GM21723 (cell line): ENCODE data around the gene FAM221B.

Source experiments
- ATAC-seq: cut with Tn5 transposase; IDR thresholded peaks from one replicate; pipeline ENCODE4 v1.9.1; 2021; ENCODE audit warnings: mild to moderate bottlenecking, moderate library complexity; ENCODE audit not compliant: unreplicated experiment

FAM221B gene

GRCh38 chr9:35792024-35792813, 36.3 kb downstream of the FAM221B start:
- ATAC-seq, result no peak

- ATAC-seq, result no peak
Observed at GRCh38 chr9:35791297-35791921, 37.1 kb downstream of the FAM221B start, which contains the start of gene NPR2. Gene NPR2 (plus strand): TSS chr9:35791591. CDS start chr9:35792409, 818 bp downstream.

GRCh38 chr9:35790385-35791296, 37.9 kb downstream of the FAM221B start:
- no peak for ATAC-seq

GRCh38 chr9:35790025-35790384, 38.5 kb downstream of the FAM221B start:
- ATAC-seq, result no peak

- no peak for ATAC-seq
Observed at GRCh38 chr9:35789541-35789940, 39.0 kb downstream of the FAM221B start.

- no peak for ATAC-seq
Observed at GRCh38 chr9:35783418-35783817, 45.1 kb downstream of the FAM221B start.

GRCh38 chr9:35781066-35781465, 47.5 kb downstream of the FAM221B start:
- no peak for ATAC-seq

GRCh38 chr9:35778496-35778895, 50.0 kb downstream of the FAM221B start:
- no peak for ATAC-seq

GRCh38 chr9:35776018-35776417, 52.5 kb downstream of the FAM221B start:
- no peak for ATAC-seq

GRCh38 chr9:35774907-35775635, 53.5 kb downstream of the FAM221B start:
- no peak for ATAC-seq

GRCh38 chr9:35771943-35772342, 56.6 kb downstream of the FAM221B start:
- ATAC-seq, result no peak

GRCh38 chr9:35771534-35771933, 57.0 kb downstream of the FAM221B start:
- ATAC-seq, result no peak

GRCh38 chr9:35771075-35771433, 57.5 kb downstream of the FAM221B start:
- ATAC-seq, result no peak

GRCh38 chr9:35769763-35770162, 58.8 kb downstream of the FAM221B start:
- ATAC-seq, result no peak

GRCh38 chr9:35767458-35767857, 61.1 kb downstream of the FAM221B start:
- ATAC-seq, result no peak

- ATAC-seq, result no peak
Observed at GRCh38 chr9:35766997-35767396, 61.5 kb downstream of the FAM221B start.
